Measurements from ENCODE around the gene FAM210B. TPM values are rescaled to one million over a fixed set of nuclear protein-coding genes. Genes with fewer than 3 reads are reported as not detected.

FAM210B gene
- total RNA-seq, 6 donors from 2014 or later: 15.0 to 41.2 (median 31.6) TPM

- H3K4me3 ChIP-seq: peak within 1 kb of the TSS; percentile 6 to 42 (median 36)
- WGBS, 2 donors: 42 to 51% methylated on average over 10 of the region's 10 CpGs
- peak within 1 kb of the TSS; percentile 77 to 89 (median 86) for H3K27ac ChIP-seq
These were observed 53.1 kb downstream of the FAM210B start, which contains the start of gene CASS4 for GRCh38 chr20:56411759-56412472. CASS4 (plus strand) TSS chr20:56412260; CDS start chr20:56412459, 199 bp downstream.

GRCh38 chr20:56412473-56412790 is 53.7 kb downstream of the FAM210B start:
- peaks cover 6 to 13% (median 9%) of the 10 kb centered on the region in 4 donors for H3K36me3 ChIP-seq
- H3K27me3 ChIP-seq: no peaks in the 10 kb centered on the region
- WGBS, 2 donors: 66 to 76% methylated on average over 7 of the region's 7 CpGs
- no peaks in the 10 kb centered on the region for H3K9me3 ChIP-seq
- H3K4me1 ChIP-seq: peaks cover 10 to 23% (median 14%) of the 10 kb centered on the region in 4 donors
- DNase-seq: no peak
- TF ChIP-seq EP300 (IDR thresholded peaks at IDR 0.05) (no peak), POLR2A (IDR thresholded peaks at IDR 0.05) (peak in 1 of 4 donors; percentile 53), POLR2AphosphoS5 (IDR thresholded peaks at IDR 0.05) (peak in 1 of 2 donors; percentile 25)
- TF ChIP-seq, protein P1, sequence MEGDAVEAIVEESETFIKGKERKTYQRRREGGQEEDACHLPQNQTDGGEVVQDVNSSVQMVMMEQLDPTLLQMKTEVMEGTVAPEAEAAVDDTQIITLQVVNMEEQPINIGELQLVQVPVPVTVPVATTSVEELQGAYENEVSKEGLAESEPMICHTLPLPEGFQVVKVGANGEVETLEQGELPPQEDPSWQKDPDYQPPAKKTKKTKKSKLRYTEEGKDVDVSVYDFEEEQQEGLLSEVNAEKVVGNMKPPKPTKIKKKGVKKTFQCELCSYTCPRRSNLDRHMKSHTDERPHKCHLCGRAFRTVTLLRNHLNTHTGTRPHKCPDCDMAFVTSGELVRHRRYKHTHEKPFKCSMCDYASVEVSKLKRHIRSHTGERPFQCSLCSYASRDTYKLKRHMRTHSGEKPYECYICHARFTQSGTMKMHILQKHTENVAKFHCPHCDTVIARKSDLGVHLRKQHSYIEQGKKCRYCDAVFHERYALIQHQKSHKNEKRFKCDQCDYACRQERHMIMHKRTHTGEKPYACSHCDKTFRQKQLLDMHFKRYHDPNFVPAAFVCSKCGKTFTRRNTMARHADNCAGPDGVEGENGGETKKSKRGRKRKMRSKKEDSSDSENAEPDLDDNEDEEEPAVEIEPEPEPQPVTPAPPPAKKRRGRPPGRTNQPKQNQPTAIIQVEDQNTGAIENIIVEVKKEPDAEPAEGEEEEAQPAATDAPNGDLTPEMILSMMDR (IDR thresholded peaks at IDR 0.05): no peak
- H3K27ac ChIP-seq: peak overlapping the region; percentile 77 to 89 (median 86)
- H3K4me3 ChIP-seq: peak overlapping the region; percentile 6 to 42 (median 36)
- no peak for ATAC-seq (ENCODE audit: low FRiP score in 2 of 2)

More at GRCh38 chr20:56411759-56412472, 53.1 kb downstream of the FAM210B start, which contains the start of gene CASS4:
- TF ChIP-seq POLR2A (IDR thresholded peaks at IDR 0.05): peak in 1 of 4 donors; percentile 55
- no peak for TF ChIP-seq EP300 (IDR thresholded peaks at IDR 0.05)
- peak in 1 of 2 donors; percentile 44 for TF ChIP-seq POLR2AphosphoS5 (IDR thresholded peaks at IDR 0.05)
- TF ChIP-seq, protein P1 (IDR thresholded peaks at IDR 0.05): peak in 1 of 6 experiments; percentile 22
- Histone ChIP-seq H3K27me3 (no peaks in the 10 kb centered on the region), H3K36me3 (peaks cover 9 to 14% (median 11%) of the 10 kb centered on the region in 4 donors), H3K4me1 (peaks cover 10 to 23% (median 14%) of the 10 kb centered on the region in 4 donors), H3K9me3 (no peaks in the 10 kb centered on the region)
- DNase-seq: peak in 1 of 2 donors; percentile 57
- ATAC-seq (ENCODE audit: low FRiP score in 2 of 2): peak; percentile 84 to 87

- TF ChIP-seq POLR2AphosphoS5 (IDR thresholded peaks at IDR 0.05) (no peak), EP300 (IDR thresholded peaks at IDR 0.05) (no peak), POLR2A (IDR thresholded peaks at IDR 0.05) (no peak)
- TF ChIP-seq, protein P1 (IDR thresholded peaks at IDR 0.05): no peak
- H3K36me3 ChIP-seq: peaks cover under 1 to 8% (median 3%) of the 10 kb centered on the region in 4 donors
- peaks cover 10 to 24% (median 19%) of the 10 kb centered on the region in 4 donors for H3K4me1 ChIP-seq
- H3K27ac ChIP-seq: peak overlapping the region; percentile 77 to 89 (median 86)
- H3K27me3 ChIP-seq: no peaks in the 10 kb centered on the region
- H3K9me3 ChIP-seq: no peaks in the 10 kb centered on the region
- 84 to 91% methylated on average over 3 of the region's 3 CpGs for WGBS, 2 donors
- peak overlapping the region; percentile 6 to 42 (median 36) for H3K4me3 ChIP-seq
- DNase-seq (no peak), ATAC-seq (ENCODE audit: low FRiP score in 2 of 2) (no peak)
These were observed 54.2 kb downstream of the FAM210B start for GRCh38 chr20:56412949-56413348.

DNA sequence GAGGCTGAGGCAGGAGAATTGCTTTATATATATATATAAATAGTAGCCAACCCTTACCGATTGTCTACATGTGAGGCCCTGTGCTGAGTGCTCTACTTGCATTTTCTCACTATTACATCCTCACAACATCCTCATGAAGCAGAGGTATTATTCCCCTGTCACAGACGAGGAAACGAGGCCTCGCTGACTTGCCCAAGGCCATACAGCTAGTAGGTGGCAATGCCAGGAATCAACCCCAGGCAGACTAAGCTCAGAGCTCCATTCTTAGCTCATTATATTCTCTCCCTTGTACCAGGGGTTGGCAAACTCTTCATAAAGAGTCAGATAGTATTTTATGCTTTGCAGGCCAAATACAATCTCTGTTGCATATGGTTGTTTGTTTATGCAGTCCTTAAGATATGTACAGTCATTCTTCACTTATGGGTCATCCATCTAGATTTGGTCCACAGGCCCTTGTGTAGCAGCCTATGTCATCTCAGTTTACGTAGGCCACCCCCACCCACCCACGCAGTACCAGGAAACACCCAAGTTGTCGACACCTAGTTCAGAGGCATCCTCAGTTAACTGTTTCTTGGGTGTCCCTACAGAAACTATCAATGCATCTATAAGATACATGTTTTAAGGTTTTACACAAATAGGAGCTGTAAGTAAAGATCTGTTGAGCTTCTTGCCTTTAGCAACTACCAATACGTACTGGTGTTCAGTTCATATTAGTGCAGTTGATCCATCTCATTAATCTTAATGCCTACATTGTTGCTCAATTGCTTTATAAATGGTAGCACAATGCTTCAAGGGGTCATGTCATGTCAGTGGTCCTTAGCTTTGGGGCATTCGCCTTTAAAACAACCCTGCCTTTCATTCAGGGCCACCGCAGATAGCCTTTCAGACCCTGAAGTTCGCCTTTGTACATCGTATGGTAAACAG is 56.3 kb downstream of the FAM210B start:
- Histone ChIP-seq H3K27me3 (no peaks in the 10 kb centered on the region), H3K4me1 (peaks cover 22 to 35% (median 29%) of the 10 kb centered on the region in 4 donors), H3K9me3 (no peaks in the 10 kb centered on the region), H3K27ac (peak overlapping the region; percentile 16 to 89 (median 66)), H3K36me3 (peaks cover 0 to 7% (median 0%) of the 10 kb centered on the region in 4 donors), H3K4me3 (peak overlapping the region in 3 of 4 donors; percentile 13 to 42 (median 35))
- WGBS, 2 donors: 78 to 81% methylated on average over 12 of the region's 12 CpGs
- ATAC-seq (ENCODE audit: low FRiP score in 2 of 2) (no peak), DNase-seq (no peak)
- no peak for TF ChIP-seq POLR2AphosphoS5 (IDR thresholded peaks at IDR 0.05)
- TF ChIP-seq POLR2A (IDR thresholded peaks at IDR 0.05): no peak
- TF ChIP-seq EP300 (IDR thresholded peaks at IDR 0.05): no peak
- TF ChIP-seq, protein P1 (IDR thresholded peaks at IDR 0.05): no peak

Data from upper lobe of left lung (tissue), 6 donors.